Tibial nerve (tissue), 4 donors: Measurements from ENCODE around the gene CLTCL1. TPM values are rescaled to one million over a fixed set of nuclear protein-coding genes. Genes with fewer than 3 reads are reported as not detected.

ENCODE experiments used
- DNase-seq, 2 donors: peaks; one replicate each; pipeline ENCODE4 v3.0.0-alpha.2; 2019; ENCODE audit warnings: low spot score in 2 of 2
- H3K27ac ChIP-seq, 4 donors: fragments of 200-600 bp; sonication (generic) in 3 of 4; one replicate each; pipeline ENCODE4 v1.5.1; 2017 to 2019; ENCODE audit warnings: mild to moderate bottlenecking in 1 of 4
- H3K27me3 ChIP-seq, 2 donors: fragments of 200-600 bp; sonication (generic) in 1 of 2; one replicate each; pipeline versions ENCODE4 v1.5.1 to v1.6.0; 2017 to 2019
- H3K36me3 ChIP-seq, 3 donors: fragments of 200-600 bp; sonication (generic); one replicate each; pipeline ENCODE4 v1.5.1; 2018 to 2019
- H3K4me1 ChIP-seq, 4 donors: fragments of 200-600 bp; sonication (generic) in 3 of 4; one replicate each; pipeline ENCODE4 v1.5.1; 2017 to 2019
- H3K4me3 ChIP-seq, 4 donors: fragments of 200-600 bp; sonication (generic) in 3 of 4; one replicate each; pipeline ENCODE4 v1.5.1; 2017 to 2019; ENCODE audit warnings: mild to moderate bottlenecking in 1 of 4, moderate library complexity in 1 of 4
- H3K9me3 ChIP-seq, 4 donors: fragments of 200-600 bp; sonication (generic) in 3 of 4; one replicate each; pipeline ENCODE4 v1.5.1; 2017 to 2019
- CTCF ChIP-seq, 5 experiments: fragments of 200-600 bp in 3 of 5; fragments of 450-650 bp in 2 of 5; sonication (generic) in 3 of 5; IDR thresholded peaks; one replicate each; pipeline ENCODE4 v1.5.1; 2016 to 2019; ENCODE audit warnings: antibody characterized with exemption in 5 of 5, mild to moderate bottlenecking in 3 of 5, moderate library complexity in 2 of 5
- EP300 ChIP-seq, 2 donors: sonication (generic); formaldehyde crosslinking; IDR thresholded peaks; one replicate each; pipeline ENCODE4 v1.6.1; 2017; ENCODE audit warnings: antibody characterized with exemption in 2 of 2, mild to moderate bottlenecking in 1 of 2
- POLR2A ChIP-seq, 2 donors: fragments of 450-650 bp; IDR thresholded peaks; one replicate each; pipeline ENCODE4 v1.6.1; 2017; ENCODE audit warnings: antibody characterized with exemption in 2 of 2, mild to moderate bottlenecking in 2 of 2, moderate library complexity in 2 of 2
- WGBS, 2 donors: methylation state at CpG; one replicate each; pipeline ENCODE4 v1.1.5; 2018; 5-methylcytosine and 5-hydroxymethylcytosine counted together
- total RNA-seq, 4 donors: library from RNA; depleted of rRNA; stranded (reverse); fragments of >200 nt; gene quantifications; one replicate each; pipeline ENCODE4 v1.1.0, GENCODE V29; 2016

CLTCL1 gene
- total RNA-seq, 4 donors from 2014 or later = 22.6 to 35.9 (median 26.8) TPM

DNA sequence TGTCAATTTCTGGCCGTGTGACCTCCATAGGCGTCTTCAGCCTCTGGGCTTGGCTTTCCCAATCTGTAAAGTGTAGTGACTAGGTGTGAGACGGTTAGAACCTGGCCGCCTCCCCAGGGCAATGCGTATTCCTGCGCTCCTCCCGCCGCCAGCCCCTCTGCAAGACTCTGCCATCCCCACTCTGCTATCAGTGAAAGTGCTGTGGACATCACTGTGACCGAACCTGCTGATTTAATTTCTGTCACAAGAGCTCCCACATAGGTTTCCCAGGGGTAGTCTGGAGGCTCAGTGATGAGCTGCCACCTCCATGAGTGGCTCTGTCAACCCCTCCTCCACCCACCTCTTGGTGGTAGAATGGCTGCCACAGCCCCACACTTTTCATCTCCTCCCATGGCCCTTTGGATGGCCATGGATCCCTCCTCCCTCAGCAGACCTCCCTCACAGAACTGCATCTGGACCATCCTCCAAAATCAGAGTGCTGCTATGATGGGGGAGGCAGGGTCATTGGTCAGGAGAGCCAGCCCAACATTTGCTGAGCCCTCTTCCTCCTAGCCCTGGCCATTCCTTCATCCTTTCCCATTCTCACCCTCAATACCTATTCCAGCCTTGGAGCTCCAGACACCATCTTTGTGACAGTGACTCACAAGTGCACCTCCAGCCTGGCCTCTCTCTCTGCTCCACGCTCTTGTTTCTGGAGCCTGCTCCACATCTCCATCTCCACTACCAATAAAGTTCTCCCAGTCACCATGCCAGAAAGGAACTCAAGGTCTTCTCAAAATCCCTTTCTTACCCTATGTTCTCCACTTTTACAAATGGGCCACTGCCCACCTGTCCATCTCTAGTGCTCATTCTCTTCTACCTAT, 140.0 kb downstream of the CLTCL1 start:
- Histone ChIP-seq H3K36me3 (no peaks in the 10 kb centered on the region), H3K4me1 (peaks cover 0 to 18% (median 4%) of the 10 kb centered on the region in 4 donors), H3K27ac (no peak overlapping the region), H3K27me3 (peaks cover 0 to 56% of the 10 kb centered on the region in 2 donors), H3K4me3 (no peak overlapping the region), H3K9me3 (peaks cover 0 to 5% (median 0%) of the 10 kb centered on the region in 4 donors)
- WGBS, 2 donors = 52% methylated on average over 8 to 10 of the region's 10 CpGs
- no peak for DNase-seq
- TF ChIP-seq CTCF (IDR thresholded peaks at IDR 0.05) (no peak), EP300 (IDR thresholded peaks at IDR 0.05) (no peak), POLR2A (IDR thresholded peaks at IDR 0.05) (no peak)

DNA sequence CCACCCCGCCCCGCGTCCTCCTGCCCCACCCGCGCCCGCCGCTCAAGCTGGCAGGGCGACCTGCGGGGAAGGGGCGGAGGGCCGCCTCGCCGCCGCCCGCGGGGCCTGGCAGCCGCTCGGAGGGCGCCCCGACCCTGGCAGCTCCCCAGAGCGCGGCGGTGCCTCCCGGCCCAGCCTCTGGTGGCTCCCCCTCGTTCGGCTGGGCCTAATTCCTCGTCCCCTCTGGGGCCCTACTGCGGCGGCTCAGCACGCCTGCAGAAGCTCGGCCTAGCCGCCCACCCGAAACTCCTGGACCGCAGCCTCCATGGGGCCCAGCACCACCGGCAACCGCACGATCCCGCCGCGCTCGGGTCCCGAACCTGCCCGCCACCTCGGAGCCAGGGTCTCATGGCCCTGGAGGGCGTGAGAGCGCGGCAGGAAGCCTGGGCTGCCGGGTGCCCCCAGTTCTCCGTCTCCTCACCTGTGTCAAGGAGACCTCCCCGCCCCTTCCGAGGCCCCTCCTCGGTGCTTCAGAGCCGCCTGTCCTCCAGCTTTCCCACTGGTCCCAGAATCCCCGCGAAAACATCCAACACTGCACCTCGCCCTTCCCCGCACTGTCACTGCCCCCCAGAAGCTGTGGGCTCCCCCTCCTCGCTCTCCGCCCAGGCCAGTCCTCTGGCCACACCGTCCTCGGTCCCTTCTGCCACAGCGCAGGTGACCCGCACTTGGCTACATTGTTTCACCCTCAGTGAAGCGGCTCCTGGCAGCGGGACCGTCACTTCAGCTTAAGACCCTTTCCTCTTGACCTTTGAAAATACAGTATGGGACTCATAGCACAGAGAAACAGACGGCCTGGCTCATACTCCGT, 140.8 kb downstream of the CLTCL1 start:
- no peak for DNase-seq
- Histone ChIP-seq H3K27me3 (peaks cover 0 to 56% of the 10 kb centered on the region in 2 donors), H3K4me3 (no peak overlapping the region), H3K27ac (no peak overlapping the region), H3K36me3 (no peaks in the 10 kb centered on the region), H3K4me1 (peaks cover 0 to 18% (median 4%) of the 10 kb centered on the region in 4 donors), H3K9me3 (peaks cover 0 to 5% (median 0%) of the 10 kb centered on the region in 4 donors)
- WGBS, 2 donors = 12 to 15% methylated on average over 26 to 43 of the region's 68 CpGs
- TF ChIP-seq EP300 (IDR thresholded peaks at IDR 0.05) = no peak
- no peak for TF ChIP-seq CTCF (IDR thresholded peaks at IDR 0.05)
- no peak for TF ChIP-seq POLR2A (IDR thresholded peaks at IDR 0.05)

- Histone ChIP-seq H3K9me3 (peaks cover 0 to 5% (median 0%) of the 10 kb centered on the region in 4 donors), H3K4me1 (peaks cover 0 to 18% (median 4%) of the 10 kb centered on the region in 4 donors), H3K4me3 (peak within 1 kb of the TSS in 3 of 4 donors; percentile 2 to 40 (median 12)), H3K27ac (no peak within 1 kb of the TSS), H3K36me3 (no peaks in the 10 kb centered on the region), H3K27me3 (peaks cover 0 to 56% of the 10 kb centered on the region in 2 donors)
- TF ChIP-seq CTCF (IDR thresholded peaks at IDR 0.05) (no peak), POLR2A (IDR thresholded peaks at IDR 0.05) (no peak), EP300 (IDR thresholded peaks at IDR 0.05) (no peak)
- DNase-seq = no peak
- 0% methylated on average over 1 of the region's 59 CpGs; no CpG with 5 or more reads in 1 of the 2 donors for WGBS, 2 donors
These were observed 141.5 kb downstream of the CLTCL1 start, which contains the start of gene GSC2 for GRCh38 chr22:19149991-19150390. TSS of gene GSC2 (minus strand) at chr22:19150292. CDS start at chr22:19150283, 9 bp downstream.

DNA sequence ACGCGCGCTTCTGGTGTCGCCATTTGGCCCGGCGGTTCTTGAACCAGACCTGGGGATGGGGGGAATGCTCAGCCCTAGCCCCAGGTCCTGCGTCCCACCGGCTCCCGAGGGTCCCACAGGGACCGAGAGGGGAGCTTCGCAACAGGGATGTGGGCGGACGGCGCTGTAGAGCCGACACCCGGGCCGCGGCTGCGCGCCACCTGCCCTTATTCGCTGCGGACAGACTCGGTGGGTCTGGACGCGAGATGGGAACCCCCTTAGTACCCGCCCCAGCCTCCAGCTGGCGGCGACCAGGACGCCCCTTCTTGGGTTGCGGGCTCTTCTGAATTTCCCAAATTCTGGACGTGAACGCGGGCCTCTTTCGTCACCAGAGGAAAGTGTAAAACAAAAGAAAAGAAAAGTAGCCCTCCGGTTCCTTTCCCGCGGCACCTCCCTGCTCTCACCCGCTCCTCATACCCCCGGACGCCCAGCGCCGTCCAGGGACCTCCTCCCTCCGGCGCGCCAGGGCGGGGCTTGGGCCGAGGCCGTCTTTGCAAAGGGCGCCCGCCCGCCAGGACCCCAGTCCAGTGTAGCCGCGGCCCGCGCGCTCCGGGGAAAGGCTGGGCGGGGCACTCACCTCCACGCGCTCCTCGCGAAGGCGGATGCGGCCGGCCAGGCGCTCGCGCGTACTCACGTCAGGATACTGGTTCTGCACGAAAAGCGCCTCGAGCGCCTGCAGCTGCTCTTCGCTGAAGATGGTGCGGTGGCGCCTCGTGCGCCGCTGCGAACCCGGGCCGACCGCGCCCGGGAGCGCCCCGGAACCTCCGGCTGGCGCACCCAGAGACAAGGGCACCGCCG, 142.3 kb downstream of the CLTCL1 start:
- H3K27me3 ChIP-seq = peaks cover 0 to 56% of the 10 kb centered on the region in 2 donors
- no peak for DNase-seq
- no peak for TF ChIP-seq EP300 (IDR thresholded peaks at IDR 0.05)
- TF ChIP-seq POLR2A (IDR thresholded peaks at IDR 0.05) = no peak
- TF ChIP-seq CTCF (IDR thresholded peaks at IDR 0.05) = no peak

More for the DNA sequence above, 142.3 kb downstream of the CLTCL1 start:
- Histone ChIP-seq H3K36me3 (no peaks in the 10 kb centered on the region), H3K4me3 (peak overlapping the region in 3 of 4 donors; percentile 2 to 40 (median 12)), H3K9me3 (peaks cover 0 to 5% (median 0%) of the 10 kb centered on the region in 4 donors), H3K27ac (no peak overlapping the region), H3K4me1 (peaks cover 0 to 18% (median 4%) of the 10 kb centered on the region in 4 donors)
- WGBS, 2 donors = 1 to 3% methylated on average over 35 to 61 of the region's 92 CpGs
